ENCODE results near the gene ORMDL1.

ORMDL1 gene, protein sequence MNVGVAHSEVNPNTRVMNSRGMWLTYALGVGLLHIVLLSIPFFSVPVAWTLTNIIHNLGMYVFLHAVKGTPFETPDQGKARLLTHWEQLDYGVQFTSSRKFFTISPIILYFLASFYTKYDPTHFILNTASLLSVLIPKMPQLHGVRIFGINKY

DNA sequence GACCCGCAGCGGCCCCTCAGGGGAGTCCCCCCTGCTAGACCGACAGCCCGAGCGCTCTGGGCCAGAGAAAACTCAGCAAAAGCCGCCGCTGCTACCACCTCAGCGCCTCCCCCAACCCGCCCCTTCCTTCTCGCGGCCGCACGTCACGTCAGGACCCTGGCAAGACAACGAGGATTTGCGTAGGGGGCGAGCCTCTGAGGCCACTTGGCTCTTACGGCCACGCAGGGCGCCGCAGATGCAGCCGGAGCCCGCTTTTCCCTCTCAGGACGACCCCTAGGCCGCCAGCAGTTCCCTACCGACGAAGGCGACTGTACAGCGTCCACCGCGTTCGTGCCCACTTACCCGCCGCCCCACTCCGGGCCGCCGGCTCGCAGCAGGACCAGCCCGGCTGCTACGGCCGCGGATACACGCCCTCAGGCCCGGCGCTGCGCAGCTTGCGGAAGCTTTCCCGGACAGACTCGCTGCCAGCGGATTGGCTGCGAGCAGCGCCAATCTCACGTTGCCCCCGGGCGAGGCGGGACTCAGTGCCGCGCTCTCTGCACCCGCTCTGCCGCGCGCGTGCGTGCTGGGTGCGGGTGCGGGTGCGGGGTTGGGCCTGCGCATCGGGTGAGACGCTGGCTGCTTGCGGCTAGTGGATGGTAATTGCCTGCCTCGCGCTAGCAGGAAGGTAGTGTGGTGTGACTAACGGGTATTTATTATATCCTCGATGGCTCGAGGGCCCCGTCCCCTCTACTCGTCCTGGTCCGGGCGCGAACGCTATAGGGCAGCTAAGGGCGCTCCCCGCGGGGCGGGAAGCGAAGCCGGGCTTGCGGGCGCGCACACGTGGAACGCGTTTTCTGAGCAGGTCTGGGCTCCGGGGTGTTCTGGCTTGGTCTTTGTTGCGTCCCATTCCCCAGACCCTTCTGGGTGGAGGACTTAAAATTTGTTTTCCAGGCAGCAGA lies at the start of gene ORMDL1, which contains the start of gene PMS1:
ORMDL1 (minus strand) TSS at position 413 of the 941 bp plus-strand sequence. CDS start 1,744 bp downstream, outside the sequence.
PMS1 (plus strand) TSS at position 524 of the 941 bp plus-strand sequence. CDS start 7,360 bp downstream, outside the sequence.
- DNase-seq (ENCODE audit: low spot score) = peak; percentile 84

DNA sequence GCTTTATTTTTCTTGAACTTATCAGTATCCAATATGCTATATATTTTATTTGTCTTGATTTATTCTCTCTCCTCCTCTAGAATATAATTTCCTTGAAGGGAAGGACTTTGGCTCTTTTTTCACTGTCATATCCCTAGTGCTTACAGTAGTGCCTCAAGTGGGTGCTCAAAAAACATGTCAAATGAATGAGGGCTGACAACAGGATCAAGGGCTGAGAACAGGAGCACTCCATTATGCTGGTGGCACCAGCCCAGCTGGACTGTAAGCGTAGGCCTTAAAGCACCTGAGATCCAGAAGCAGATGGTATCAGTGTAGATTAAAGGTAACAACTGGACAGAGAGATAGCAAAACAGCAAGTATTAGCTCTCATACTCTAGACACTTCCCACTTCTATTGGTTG lies 46.4 kb upstream of the ORMDL1 start:
- DNase-seq (ENCODE audit: low spot score) = no peak

DNA sequence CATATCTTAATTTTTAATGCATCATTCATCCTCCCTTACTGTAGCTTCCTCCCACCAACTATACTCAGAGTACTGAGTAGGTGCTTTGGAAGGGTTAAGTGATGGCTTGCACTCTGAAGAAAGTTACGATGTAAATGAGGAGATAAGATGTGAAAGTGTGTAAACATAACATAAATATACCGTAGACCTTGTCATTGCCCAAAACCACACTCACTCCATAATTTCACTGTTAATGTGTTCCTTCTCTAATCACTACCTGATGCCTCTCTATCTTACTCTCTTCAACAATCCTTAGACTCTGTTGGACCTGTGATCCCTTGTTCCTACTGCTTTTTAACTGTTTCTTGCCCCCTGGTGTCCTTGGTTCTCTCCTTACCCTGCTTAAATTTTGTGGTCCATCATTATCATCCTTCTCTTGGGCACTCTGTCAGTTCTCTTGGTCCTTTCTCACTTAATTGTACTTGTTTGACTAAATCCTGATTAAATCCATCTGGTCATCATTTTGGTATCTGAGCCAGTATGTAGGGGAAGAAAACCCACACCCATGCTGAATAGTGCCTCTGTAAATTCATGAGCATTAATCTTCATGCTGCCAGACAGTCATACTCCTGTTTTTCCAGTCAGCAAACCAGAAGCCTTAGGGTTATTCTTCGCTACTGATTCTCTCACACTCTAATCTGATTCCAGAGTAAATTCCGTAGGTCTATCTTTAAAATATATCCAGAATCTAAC lies 45.1 kb upstream of the ORMDL1 start:
- DNase-seq (ENCODE audit: low spot score) = no peak

DNA sequence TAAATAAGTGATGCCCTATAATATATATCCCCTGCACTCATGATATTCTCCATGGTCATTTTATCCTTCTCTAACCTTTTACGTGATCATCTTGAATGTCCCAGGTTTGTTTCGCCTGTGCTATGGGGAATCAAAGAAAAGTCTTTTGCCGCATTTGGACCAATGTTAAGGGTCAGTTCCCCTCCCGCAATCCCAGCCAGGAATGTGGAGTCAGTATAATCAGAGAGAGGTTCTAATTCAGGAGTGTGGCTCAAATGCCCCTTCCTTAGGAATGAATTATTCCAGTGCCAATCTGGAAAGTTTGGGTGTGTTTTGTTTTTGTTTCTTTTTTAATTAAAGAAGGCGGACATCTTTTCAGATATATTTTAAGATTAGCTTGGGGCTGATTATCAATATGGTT lies 41.9 kb upstream of the ORMDL1 start:
- no peak for DNase-seq (ENCODE audit: low spot score)

DNA sequence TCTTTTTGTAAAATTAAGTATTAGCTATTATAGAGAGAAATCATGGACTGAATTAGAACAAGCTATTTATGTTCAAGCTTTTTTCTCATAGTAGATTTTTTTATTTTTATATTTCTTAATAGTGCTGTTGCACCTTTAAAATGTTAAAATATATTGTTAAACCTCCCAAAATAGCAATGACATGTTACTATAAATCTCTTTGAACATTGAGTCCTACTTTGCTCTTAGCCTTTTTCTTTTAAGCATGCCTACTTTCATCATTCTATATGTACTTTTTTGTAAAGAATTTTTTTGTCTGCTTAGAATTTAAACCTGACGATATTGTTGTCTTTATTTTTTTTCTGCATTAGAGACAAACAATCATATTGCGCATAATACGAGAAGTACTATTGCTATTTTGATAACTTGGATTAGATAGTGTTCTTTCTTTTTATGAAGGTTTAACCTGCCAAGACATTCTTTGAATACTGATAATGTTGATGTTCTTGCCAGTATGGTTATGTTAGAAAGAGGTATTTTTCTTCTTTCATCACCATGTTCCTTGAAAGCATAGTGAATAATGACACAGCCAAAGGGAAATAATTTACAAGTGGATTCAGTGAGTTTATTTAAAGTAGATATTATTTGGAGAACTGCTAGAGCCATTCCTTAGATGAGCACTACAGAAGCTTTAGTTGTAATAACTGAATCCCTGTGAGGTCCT lies 40.7 kb upstream of the ORMDL1 start:
- no peak for DNase-seq (ENCODE audit: low spot score)

DNA sequence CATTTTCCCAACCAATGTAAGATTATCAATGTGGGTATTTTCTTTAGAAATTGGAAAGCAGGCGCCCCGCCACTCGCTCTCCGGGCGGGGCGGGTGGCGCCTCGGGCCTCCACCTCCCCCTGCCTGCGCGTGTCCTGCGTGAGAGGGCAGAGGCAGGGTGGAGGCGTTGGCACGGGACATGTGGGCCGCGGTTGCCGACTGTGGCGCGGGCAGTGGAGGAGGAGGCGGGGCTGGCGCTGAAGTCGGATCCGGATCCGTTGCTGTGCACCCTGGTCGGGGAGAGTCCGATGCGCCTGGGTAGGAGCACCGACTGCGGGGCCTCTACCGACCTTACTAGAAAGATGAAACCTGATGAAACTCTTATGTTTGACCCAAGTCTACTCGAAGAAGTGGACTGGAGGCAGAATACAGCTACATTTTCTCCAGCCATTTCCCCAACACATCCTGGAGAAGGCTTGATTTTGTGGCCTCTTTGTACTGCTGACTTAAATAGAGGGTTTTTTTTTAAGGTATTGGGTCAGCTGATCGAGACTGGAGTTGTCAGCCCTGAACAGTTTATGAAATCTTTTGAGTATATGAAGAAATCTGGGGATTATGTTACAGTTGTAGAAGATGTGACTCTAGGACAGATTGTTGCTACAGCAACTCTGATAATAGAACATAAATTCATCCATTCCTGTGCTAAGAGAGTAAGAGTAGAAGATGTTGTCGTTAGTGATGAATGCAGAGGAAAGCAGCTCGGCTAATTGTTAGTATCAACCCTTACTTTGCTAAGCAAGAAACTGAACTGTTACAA lies 38.0 kb upstream of the ORMDL1 start:
- DNase-seq (ENCODE audit: low spot score) = no peak

DNA sequence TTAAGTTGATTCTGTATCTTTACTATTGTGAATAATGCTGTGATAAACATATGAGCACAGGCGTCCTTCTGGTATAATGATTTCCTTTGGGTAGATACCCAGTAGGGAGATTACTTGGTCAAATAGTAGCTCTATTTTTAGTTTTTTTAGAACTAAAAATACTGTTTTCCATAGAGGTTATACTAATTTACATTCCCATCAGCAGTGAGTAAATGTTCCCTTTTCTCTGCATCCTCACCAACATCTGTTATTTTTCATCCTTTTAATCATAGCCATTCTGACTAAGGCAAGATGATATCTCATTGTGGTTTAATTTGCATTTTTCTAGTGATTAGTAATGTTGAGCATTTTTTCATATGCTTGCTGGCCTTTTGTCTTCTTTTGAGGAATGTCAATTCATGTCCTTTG lies 35.2 kb upstream of the ORMDL1 start:
- DNase-seq (ENCODE audit: low spot score) = no peak

DNA sequence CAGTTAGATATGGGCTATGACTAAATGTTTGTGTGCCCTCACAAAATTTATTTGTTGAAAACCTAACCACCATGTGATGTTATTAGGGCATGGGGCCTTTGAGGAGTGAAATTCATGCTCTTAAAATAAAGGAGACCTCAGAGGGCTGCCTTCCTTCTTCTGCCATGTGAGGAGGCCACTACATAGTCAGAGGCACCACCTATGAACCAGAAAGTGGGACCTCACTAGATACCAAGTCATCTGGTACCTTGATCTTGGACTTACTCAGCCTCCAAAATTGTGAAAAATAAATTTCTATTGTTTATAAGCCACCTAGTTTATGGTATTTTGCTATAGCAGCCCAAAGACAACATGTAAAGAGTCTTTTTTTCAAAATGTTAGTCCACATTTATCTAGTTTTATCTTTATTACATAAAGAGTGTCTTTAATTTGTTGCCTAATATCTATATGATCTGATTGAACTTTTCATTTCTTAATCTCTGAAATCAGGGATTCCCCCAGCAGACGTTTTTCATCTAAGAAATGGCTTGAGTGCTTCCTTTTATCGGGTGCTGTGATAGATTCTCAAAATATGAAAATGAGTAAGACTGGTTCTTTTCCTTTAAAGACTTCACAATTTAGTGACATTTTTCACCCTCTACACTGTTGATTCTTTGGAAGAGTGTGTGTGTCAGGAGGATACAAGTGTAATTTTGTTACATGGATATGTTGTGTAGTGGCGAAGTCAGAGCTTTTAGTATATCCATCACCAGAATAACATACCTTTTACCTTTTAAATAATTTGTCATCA lies 34.3 kb upstream of the ORMDL1 start:
- no peak for DNase-seq (ENCODE audit: low spot score)

DNA sequence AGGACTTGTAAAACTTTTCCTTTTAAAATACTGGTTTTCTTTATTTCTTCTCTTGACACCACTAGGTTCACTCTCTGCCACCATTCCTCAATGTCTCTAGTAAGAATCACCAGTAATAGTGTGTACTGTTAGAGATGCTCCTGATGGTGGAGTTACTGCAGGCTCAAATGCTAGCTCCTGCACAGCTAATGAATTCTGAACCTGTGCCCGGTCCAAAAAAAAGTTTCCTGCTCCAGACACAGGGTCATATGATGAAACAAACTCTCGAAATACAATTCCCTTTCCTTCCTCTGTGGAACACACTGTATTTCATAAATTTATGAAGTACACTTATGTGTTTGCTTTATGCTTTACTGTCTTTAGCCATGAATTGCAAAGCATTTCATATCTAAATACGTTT lies 19.3 kb upstream of the ORMDL1 start:
- no peak for DNase-seq (ENCODE audit: low spot score)

DNA sequence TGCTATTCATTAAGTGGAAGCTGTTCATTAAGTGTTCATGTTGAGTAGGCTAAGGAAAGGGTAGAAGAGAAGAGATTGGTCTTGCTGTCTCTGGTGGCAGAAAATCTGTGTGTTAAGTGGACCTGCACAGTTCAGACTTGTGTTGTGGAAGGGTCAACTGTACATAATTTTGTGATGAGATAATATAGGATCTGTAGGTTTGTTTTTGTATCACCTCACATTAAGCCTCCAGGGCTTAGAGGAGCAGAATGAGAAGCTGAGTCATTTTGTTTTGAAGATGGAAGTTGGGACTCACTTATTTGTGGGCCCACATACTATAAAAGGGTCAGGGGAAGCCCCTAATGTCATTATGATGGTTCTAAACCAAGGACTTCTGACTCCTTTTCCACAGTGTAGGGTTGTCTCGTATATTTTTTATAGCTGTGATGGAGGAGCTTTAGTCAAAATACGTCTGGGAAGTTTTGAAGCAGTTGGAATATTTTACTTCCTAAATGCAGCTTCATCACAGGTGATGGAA lies 18.3 kb upstream of the ORMDL1 start:
- no peak for DNase-seq (ENCODE audit: low spot score)

DNA sequence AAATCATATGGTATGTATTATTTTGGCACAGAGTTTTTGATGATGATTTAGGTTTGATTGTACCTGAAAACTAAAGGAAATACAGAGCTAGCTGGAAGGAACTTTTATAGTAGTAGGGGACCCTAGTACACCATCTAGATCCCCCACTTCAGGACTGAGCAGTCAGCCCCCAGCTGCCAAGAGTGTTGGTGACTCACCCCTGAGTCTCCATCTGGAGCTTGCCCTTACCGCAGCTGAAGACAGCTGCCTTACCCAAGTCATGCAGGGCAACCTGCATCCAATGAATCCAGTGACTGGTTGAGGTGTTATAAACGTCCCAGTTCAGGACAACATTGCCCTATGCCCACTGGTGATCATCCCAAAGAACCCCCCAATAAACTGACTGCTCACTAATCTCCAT lies 15.4 kb upstream of the ORMDL1 start:
- DNase-seq (ENCODE audit: low spot score) = no peak

DNA sequence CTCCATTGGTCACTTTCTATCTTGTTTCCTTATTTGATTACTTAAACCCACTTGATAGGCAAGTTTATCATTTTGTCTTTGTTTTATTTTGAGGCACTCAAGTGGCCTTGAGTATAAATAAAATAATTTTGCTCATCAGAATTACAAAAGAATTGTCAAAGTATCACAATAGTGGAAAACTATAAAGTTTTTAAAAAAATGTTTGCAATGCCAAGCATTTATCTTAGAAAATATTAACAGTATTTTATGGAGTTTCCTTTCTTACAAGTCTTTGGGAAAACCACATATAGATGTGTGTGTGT lies 14.8 kb upstream of the ORMDL1 start:
- DNase-seq (ENCODE audit: low spot score) = no peak

DNA sequence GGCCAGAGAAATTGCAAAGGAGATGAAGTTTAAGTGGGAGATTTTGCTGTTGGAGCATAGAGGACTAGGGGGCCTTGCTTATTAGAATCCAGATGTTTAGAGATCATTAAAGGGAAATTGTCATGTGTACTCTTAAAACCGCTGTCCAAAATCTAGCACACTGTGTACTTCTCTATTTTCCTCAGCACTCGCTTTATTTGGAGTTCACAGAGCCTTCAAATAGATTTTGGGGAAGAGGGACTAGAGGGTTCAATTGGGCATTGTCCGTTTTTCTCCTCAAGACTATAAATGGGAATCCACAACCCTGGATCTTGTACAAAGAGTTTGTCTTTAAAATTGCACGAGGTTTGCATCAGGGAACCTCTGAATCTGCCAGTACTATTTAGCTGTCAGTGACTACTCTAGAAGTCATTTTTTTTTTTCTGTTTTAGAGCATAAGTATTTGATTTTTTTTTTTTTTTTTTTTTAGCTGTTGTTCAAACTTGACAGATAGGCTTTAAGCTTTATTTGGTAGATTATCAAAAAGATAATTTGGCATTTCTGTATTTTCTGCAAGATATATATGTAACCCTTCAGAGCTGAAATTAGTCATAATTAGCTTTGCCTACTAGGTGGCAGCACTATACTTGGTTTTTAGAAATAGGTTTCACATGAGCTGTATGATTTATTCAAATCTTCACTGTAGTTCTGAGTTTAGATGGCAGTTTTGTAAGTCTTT lies 14.3 kb upstream of the ORMDL1 start:
- DNase-seq (ENCODE audit: low spot score) = no peak

DNA sequence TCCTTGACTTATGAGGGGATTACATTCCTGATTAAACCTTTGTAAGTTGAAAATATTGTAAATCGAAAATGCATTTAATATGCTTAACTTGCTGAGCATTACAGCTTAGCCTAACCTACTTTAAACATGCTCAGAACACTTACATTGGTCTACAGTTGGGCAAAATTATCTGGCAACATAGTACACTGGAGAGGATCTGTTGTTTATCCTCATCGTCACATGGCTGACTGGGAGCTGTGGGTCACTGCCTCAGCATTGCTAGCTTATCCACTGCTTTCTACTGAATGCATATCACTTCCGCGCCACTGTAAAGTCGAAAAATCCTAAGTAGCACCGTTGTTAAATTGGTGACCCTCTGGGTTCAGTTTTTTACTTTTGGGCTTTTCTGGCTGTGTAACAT lies 13.8 kb upstream of the ORMDL1 start:
- DNase-seq (ENCODE audit: low spot score) = no peak

DNA sequence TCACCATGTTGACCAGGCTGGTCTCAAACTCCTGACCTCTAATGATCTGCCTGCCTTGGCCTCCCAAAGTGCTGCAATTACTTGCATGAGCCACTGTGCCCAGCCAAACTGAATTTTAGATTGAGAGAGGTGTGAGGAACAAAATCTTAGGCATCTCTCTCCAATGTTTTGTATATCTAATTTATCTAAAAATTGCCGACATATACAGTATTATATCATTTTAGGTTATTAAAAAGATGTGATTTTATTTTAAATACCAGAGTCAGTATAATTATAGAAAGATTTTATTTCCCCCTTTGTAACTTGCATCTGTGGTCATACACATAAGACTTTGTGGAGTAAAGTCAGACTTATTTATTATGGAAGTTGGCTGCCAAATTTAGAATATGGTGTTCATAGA lies 10.2 kb upstream of the ORMDL1 start:
- no peak for DNase-seq (ENCODE audit: low spot score)

DNA sequence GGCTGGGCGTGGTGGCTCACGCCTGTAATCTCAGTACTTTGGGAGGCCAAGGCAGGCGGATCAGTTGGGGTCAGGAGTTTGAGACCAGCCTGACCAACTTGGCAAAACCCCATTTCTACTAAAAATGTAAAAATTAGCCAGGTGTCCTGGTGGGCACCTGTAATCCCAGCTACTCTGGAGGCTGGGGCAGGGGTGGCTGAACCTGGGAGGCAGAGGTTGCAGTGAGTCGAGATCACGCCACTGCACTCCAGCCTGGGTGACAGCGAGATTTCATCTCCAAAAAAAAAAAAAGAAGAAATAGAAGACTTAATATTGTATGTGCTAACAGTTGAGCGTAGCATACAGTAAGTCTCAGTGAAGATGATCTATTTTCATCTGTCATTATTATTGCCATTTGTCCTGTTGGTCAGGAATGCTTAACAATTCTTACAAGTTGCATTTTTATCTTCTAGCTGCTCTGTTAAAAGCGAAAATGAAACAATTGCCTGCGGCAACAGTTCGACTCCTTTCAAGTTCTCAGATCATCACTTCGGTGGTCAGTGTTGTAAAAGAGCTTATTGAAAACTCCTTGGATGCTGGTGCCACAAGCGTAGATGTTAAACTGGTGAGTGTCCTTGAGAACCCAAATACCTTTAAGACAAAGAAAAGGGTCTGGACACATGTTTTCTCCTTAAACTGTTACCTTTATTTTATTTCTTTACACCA lies 7.4 kb upstream of the ORMDL1 start:
- DNase-seq (ENCODE audit: low spot score) = no peak

DNA sequence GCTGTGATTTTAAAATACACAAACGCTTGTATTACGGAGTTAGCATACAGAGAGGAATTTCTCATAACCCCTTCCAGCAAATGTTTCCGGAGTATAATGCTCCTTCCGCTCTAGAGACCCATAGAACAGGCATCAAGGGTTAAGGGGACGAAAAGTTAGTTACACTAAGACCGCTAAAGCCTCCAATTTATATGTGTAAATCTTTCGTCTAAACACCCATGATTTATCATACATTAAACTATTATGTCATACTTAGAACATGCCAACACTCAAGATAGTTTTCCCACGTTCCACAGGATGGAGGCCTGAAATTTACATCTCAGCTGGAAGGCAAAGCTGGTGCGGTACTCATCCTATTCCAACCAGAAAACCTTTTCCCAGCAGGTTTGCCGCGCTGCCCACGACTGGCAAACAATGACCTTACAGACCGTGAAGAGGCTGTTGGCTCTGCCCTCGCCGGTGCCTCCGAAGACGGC lies 650 bp downstream of the ORMDL1 start:
- DNase-seq (ENCODE audit: low spot score) = peak; percentile 26

DNA sequence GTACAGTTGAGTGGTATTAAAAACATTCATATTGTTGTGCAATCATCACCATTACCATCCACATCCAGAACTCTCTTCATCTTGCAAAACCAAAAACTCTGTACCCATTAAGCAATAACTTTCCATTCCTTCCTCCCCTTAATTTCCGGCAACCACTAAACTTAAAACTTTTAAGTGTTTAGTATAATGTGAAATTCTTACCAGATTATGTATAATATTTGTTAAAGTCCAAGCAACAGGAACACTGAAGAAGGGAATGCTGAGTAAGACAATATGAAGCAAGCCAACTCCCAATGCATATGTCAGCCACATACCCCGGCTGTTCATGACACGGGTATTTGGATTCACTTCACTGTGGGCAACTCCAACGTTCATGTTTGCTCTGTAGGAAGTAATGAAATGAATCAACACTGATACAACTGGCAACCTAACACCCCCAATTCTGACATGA lies 1.9 kb downstream of the ORMDL1 start:
- DNase-seq (ENCODE audit: low spot score) = no peak

DNA sequence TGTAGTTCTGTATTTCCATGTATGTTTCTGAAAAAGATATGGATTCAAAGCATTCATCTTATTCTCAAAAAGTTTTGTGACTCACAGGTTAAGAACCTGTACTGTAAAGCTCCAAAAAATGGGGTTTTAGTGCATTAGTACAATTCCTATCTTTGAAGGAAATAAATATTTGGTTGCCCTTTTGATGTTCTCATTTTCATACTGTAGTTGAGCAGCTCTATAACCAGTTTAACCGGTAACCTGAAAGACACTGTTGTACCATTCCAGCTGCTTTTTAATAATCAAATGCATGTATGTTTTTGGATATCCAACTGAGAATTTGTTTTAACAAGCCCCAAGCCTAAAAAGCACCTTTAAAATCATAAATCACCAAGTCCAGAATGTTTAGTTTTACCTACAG lies 11.9 kb downstream of the ORMDL1 start:
- no peak for DNase-seq (ENCODE audit: low spot score)

Data from HuH-7.5 (cell line).